ENCODE data around the gene SLC37A3.

GRCh38 chr7:140367528-140367927 is 30.8 kb downstream of the SLC37A3 start:
- TF ChIP-seq CTCF (conservative IDR thresholded peaks at IDR 0.05 in 1 of 2, IDR thresholded peaks at IDR 0.05 in 1 of 2; ENCODE audit: low read depth in 1 of 2, low read length in 2 of 2) = no peak
- no peak for TF ChIP-seq EZH2 (IDR thresholded peaks at IDR 0.05; ENCODE audit: low read length, missing control alignments)
